IPS DF 6.9 (cell line): Measurements from ENCODE around the gene FXYD7.

Source experiments
- DNase-seq: peaks from one replicate; pipeline ENCODE4 v3.0.0-alpha.2; 2013; ENCODE audit warnings: low read depth, low spot score
- H3K27ac ChIP-seq: one replicate; pipeline ENCODE4 v1.5.1; 2013; ENCODE audit warnings: low read length, control low read depth
- H3K27me3 ChIP-seq: 2 replicates; pipeline ENCODE4 v1.6.1; 2013; ENCODE audit warnings: mild to moderate bottlenecking, low read length; ENCODE audit not compliant: control insufficient read depth, insufficient read depth
- H3K36me3 ChIP-seq: 2 replicates; pipeline ENCODE4 v1.6.1; 2013; ENCODE audit warnings: low read length; ENCODE audit not compliant: control insufficient read depth, insufficient read depth
- H3K4me1 ChIP-seq: 2 replicates; pipeline ENCODE4 v1.6.1; 2013; ENCODE audit warnings: low read length; ENCODE audit not compliant: control insufficient read depth, insufficient read depth
- H3K4me3 ChIP-seq: 2 replicates; pipeline ENCODE4 v1.5.1; 2013; ENCODE audit warnings: mild to moderate bottlenecking, low read length
- H3K9me3 ChIP-seq: 2 replicates; pipeline ENCODE4 v1.6.1; 2013; ENCODE audit warnings: low read length, inconsistent platforms; ENCODE audit not compliant: control insufficient read depth, insufficient read depth
- WGBS: extraction: QIAGEN DNeasy Blood & Tissue Kit; methylation state at CpG from one replicate; pipeline ENCODE4 v1.1.7; 2013; ENCODE audit warnings: mixed read lengths, missing lambda C conversion rate; ENCODE audit not compliant: insufficient read length, insufficient coverage; 5-methylcytosine and 5-hydroxymethylcytosine counted together

The FXYD7 gene

DNA sequence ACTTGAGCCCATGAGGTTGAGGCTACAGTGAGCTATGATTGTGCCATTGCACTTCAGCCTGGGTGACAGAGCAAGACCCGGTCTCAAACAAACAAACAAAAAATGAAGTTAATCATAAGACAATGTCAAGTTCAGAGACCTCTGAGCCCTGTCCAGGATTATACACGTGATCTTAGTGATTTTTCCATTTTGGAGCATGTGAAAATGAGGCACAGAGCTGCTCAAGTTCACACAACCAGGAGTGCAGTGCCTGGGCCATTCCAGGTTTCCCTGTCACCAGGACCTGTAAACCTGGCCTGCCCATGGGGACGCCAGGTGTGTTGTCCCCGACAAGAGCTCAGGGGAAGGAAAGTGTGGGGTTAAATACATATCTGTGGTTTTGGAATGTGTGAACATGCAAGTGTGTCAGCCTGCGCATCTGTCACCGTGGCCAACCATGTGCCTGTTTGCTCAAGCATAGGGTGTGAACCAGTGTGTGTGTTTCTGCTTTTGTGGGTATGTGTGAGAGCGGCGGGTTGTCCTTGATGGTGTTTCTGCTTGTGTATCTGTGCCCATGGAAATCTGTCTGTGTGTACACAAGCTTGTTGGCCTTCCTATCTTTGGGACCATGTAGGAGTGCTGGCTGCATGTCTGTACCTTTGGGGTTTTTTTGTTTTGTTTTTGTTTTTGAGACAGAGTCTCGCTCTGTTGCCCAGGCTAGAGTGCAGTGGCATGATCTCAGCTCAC, 5.9 kb upstream of the FXYD7 start:
- H3K36me3 ChIP-seq: no peaks in the 10 kb centered on the region
- no peaks in the 10 kb centered on the region for H3K27me3 ChIP-seq
- H3K27ac ChIP-seq: no peak overlapping the region
- WGBS: no CpG with 5 or more reads among the region's 9 CpGs
- DNase-seq: no peak
- no peak overlapping the region for H3K4me3 ChIP-seq
- H3K4me1 ChIP-seq: peaks cover 3% of the 10 kb centered on the region
- H3K9me3 ChIP-seq: no peaks in the 10 kb centered on the region

DNA sequence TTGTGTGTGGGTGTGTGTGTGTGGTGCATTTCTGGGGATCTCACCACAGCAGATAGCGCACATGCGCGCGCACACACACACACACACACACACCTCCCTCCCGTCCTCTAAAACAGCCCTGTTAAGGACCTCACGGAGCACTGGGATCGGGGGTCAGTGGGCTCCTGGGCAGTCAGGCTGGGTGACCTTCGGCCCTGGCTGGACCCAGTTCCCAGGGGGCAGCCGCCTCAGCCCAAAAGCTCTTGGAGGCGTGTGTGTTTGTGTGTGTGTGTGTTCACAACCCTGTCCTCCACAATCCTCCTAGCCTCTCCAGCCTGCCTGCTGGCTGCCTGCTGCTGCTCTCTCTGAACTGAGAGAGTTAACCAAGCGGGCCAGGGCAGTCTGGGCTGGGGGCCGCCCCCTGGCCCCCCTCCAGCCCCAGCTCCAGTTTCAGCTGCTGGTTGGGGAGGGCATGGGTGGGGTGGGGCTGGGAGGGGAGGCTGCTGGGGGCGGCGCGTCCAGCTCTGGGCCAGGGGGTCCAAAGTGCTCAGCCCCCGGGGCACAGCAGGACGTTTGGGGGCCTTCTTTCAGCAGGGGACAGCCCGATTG, 4.7 kb upstream of the FXYD7 start, which contains the start of gene FXYD1:
TSS of gene FXYD1 (plus strand) at position 520 of the 588 bp plus-strand sequence. CDS start 1,256 bp downstream, outside the sequence.
- peaks cover 3% of the 10 kb centered on the region for H3K4me1 ChIP-seq
- H3K4me3 ChIP-seq: no peak within 1 kb of the TSS
- no peaks in the 10 kb centered on the region for H3K27me3 ChIP-seq
- no CpG with 5 or more reads among the region's 18 CpGs for WGBS
- no peaks in the 10 kb centered on the region for H3K9me3 ChIP-seq
- no peak within 1 kb of the TSS for H3K27ac ChIP-seq
- DNase-seq: no peak
- no peaks in the 10 kb centered on the region for H3K36me3 ChIP-seq

DNA sequence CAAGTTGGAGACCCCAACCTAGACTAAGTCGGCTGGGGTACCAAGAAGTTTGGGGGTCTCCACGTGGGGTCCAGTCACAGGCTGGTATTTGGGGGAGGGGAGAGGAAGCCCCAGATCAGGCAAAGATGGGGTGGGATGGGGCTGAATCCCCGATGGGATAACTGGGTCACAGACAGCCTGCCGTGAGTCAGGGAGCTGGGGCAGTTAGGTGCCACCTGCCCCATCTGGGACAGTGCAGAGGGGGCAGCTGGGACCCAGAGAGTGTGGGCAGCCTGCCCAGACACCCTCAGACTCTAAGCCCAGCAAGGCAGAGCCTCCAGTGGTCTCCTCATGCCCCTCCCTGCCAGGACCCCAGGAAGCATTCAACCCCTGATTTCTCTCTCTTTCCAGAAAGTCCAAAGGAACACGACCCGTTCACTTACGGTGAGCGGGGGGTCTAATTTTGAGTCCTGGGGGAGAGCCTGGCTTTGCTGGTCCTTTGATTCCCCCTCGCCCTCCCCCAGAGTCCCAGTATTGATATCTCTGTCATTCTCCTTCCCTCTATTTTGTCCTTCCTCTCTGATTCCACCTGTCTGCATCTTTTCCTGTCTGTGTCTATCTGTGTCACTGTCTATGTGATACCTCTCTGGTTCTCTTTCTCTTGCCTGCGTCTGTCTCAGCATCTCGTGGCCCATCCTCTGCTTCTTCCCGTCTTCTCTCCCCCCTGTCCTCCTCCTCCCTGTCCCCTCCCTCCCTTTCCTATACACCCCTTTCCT, 2.7 kb upstream of the FXYD7 start:
- Histone ChIP-seq H3K4me3 (no peak overlapping the region), H3K27ac (no peak overlapping the region), H3K4me1 (peaks cover 12% of the 10 kb centered on the region), H3K36me3 (no peaks in the 10 kb centered on the region), H3K27me3 (no peaks in the 10 kb centered on the region), H3K9me3 (no peaks in the 10 kb centered on the region)
- WGBS: no CpG with 5 or more reads among the region's 12 CpGs
- DNase-seq: no peak

DNA sequence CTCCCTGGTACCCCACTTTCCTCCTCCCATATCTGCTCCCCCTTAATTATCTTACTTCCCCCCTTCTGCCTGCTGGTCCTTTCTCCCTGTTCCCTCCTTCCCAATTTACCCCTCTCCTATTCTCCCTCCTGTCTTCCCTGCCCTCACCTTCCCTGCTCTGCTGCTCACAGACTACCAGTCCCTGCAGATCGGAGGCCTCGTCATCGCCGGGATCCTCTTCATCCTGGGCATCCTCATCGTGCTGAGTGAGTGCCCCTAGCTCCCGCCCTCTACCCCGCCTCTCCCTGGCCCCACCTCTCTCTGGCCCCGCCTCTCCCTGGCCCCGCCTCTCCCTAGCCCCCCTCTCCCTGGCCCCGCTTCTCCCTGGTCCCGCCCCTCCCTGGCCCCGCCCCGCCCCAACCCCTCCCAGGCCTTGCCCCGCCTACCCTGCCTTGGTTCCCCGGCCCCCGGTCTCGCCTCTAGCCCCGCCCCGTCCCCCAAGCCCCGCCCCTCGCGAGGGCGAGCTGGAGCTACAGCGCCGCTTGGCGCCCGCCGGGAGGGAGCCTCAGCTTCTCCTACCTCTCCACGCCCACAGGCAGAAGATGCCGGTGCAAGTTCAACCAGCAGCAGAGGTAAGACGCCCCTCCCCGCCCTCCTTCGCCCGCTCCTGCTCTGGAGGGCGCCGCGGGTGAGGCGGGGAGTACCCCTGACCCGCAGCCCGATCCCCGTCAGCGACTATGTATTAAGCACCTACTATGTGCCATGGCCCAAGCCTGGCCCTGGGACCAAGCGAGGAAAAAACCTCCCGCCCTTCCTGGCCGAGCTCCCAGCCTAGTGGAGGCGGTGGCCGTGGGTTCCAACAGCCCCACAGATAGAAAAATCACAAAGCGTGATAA, 1.9 kb upstream of the FXYD7 start:
- no peak overlapping the region for H3K27ac ChIP-seq
- WGBS: no CpG with 5 or more reads among the region's 48 CpGs
- H3K4me3 ChIP-seq: peak overlapping the region; percentile 71; the same call in 1 of the 2 replicates
- H3K27me3 ChIP-seq: no peaks in the 10 kb centered on the region
- H3K36me3 ChIP-seq: no peaks in the 10 kb centered on the region
- DNase-seq: no peak
- no peaks in the 10 kb centered on the region for H3K9me3 ChIP-seq
- H3K4me1 ChIP-seq: peaks cover 12% of the 10 kb centered on the region

DNA sequence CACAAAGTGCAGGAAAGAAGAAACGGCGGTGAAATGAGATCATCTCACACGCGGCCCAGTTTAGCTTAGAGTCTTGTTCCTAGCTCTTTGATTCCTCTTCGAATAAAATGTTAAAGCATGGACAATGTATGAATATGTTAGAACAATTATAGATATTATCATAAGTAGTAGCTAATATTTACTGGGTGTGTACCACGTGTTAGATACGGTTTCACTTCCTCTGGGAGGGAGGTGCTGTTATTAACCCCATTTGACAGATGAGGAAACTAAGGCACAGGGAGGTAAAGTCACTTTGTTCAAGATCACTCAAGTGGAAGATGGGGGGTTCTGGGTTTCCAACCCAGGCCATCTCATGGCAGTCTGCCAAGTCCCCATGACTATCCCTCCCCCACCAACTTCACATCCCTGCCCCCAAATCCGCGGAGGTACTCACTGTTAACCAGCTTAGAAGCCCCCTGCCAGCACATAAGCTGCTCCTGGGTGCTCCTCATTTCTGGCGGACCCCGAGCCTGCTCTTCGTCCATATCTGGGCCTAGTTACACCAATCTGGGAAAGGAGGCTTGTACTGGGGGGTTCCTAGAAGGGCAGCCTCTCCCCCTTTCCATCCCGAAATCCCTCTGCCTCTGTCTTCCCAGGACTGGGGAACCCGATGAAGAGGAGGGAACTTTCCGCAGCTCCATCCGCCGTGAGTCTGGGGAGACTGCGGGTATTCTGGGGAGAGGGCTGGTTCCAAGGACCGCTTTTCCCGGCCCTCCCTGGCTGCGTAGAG, 1.0 kb upstream of the FXYD7 start:
- Histone ChIP-seq H3K4me1 (peaks cover 12% of the 10 kb centered on the region), H3K27me3 (no peaks in the 10 kb centered on the region), H3K36me3 (no peaks in the 10 kb centered on the region), H3K9me3 (no peaks in the 10 kb centered on the region), H3K4me3 (peak overlapping the region; percentile 71; the same call in 1 of the 2 replicates), H3K27ac (no peak overlapping the region)
- DNase-seq: no peak
- no CpG with 5 or more reads among the region's 21 CpGs for WGBS

DNA sequence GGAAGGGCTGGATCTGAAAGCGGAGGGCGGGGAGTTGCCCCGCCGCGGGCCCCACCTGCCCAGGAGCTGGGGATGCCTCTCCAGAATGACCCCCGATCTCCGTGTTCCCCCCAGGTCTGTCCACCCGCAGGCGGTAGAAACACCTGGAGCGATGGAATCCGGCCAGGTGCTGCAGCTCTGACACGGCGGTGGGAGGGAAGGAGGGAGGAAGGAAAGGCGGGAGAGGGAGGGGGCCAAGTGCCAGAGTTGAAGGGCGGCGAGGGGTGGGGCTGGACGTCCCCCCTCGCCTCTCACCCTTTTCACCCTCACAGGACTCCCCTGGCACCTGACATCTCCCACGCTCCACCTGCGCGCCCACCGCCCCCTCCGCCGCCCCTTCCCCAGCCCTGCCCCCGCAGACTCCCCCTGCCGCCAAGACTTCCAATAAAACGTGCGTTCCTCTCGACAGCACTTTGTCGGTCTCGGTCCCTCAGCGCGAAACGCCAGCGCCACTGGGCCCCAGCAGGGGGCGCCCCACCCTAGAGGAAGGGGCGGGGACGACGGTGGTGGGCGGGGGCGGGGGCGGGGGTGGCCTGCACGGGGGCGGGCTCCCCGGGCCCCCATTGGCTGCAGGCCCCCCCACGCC, 337 bp upstream of the FXYD7 start:
- H3K9me3 ChIP-seq: no peaks in the 10 kb centered on the region
- peak overlapping the region; percentile 71; the same call in 1 of the 2 replicates for H3K4me3 ChIP-seq
- H3K27ac ChIP-seq: no peak overlapping the region
- WGBS: no CpG with 5 or more reads among the region's 46 CpGs
- no peaks in the 10 kb centered on the region for H3K36me3 ChIP-seq
- no peak for DNase-seq
- H3K4me1 ChIP-seq: peaks cover 12% of the 10 kb centered on the region
- no peaks in the 10 kb centered on the region for H3K27me3 ChIP-seq

DNA sequence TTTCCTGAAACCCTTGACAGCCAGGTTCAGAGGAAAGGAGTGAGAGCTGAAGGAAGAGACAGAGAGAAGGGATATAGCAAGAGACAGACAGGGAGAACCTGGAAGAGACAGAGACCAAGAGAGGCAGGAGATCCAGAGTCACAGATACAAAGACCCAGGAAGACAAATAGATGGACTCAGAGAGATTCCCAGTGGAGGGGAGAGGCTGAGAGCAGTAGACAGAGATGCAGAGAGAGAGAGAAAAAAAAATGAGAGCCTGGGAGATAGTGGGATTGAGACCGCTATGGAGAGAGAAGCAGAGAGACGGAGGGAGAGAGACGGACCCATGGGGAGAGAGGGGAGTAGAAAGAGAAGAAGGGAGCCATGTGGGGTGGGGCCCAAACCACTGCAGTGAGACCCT, 763 bp downstream of the FXYD7 start:
- Histone ChIP-seq H3K27ac (no peak overlapping the region), H3K27me3 (no peaks in the 10 kb centered on the region), H3K9me3 (no peaks in the 10 kb centered on the region), H3K4me1 (peaks cover 11% of the 10 kb centered on the region), H3K36me3 (no peaks in the 10 kb centered on the region), H3K4me3 (peak overlapping the region; percentile 44; the same call in 1 of the 2 replicates)
- no CpG with 5 or more reads among the region's 3 CpGs for WGBS
- DNase-seq: no peak

DNA sequence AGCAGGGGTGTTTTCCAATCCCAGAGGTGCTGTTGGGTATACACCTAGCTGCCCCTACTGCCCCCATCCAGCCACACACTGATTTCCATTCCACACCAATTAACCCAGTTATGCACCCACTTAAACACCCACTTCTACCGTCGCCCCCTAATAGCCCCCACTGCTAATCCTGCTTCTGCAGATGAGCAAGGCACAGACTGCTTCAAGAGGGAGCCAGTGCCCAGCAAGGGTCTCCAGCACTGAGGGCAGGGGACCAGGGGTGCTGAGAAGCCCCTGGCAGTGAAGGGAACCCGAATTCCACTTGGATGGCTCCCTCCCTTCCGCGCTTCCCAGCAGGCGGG, 1.2 kb downstream of the FXYD7 start:
- Histone ChIP-seq H3K36me3 (no peaks in the 10 kb centered on the region), H3K4me3 (no peak overlapping the region), H3K4me1 (peaks cover 10% of the 10 kb centered on the region), H3K27ac (no peak overlapping the region), H3K27me3 (no peaks in the 10 kb centered on the region), H3K9me3 (no peaks in the 10 kb centered on the region)
- no peak for DNase-seq
- WGBS: no CpG with 5 or more reads among the region's 6 CpGs

DNA sequence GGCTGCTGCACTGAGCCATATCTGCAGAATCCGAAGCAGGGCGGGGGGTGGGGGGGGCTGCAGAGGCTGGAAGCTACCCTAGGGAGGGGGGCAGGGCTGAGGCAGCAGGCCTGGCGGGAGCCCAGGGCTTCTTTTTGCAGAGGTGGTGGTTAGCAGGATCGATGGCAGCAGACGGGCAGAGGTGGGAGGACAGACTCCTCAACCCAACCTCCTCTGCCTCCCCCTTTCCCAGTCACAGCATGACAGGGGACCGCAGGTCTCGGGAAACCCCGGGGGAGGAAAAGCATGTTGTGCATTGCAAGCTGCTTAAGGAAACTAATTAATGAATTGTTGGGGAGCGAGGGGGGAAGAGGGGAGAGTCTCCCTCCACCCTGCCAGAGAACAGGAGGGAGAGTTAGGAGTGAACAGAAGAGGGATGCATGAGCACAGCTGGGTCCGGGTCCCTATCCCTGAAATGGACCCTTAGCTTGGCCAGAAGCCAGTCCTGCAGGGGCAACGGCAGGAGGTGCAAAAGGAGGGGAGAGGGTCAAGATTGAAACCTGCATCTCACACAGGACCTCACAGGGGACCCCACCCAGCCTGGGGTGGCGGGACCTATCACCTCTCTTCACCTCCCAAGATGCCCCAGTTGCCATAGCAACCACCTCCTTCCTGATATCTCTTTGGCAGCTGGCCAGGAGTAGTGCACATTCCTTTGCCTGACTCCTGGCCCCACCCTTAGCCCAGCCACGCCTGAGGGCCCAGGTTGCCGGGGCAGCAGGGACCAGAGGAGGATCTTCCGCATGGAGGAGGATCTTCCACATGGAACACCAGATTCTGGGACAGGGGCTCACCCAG, 1.8 kb downstream of the FXYD7 start:
- Histone ChIP-seq H3K4me3 (no peak overlapping the region), H3K27me3 (no peaks in the 10 kb centered on the region), H3K36me3 (no peaks in the 10 kb centered on the region), H3K27ac (no peak overlapping the region), H3K4me1 (peaks cover 10% of the 10 kb centered on the region), H3K9me3 (no peaks in the 10 kb centered on the region)
- no peak for DNase-seq
- no CpG with 5 or more reads among the region's 15 CpGs for WGBS
